Endothelial cell (in vitro differentiated cells): Measurements from ENCODE around the gene SERPINA1. TPM values are rescaled to one million over a fixed set of nuclear protein-coding genes. Genes with fewer than 3 reads are reported as not detected.

ENCODE experiments used
- DNase-seq: peaks from one replicate; pipeline ENCODE4 v3.0.0; 2021; ENCODE audit warnings: low spot score
- H3K27ac Mint-ChIP-seq: one replicate; pipeline ENCODE4 v1.8.0; 2021; ENCODE audit warnings: mixed read lengths, inconsistent platforms; ENCODE audit not compliant: unreplicated experiment
- H3K27me3 Mint-ChIP-seq: one replicate; pipeline ENCODE4 v1.8.0; 2021; ENCODE audit warnings: mild to moderate bottlenecking, moderate library complexity, mixed read lengths, inconsistent platforms; ENCODE audit not compliant: unreplicated experiment
- H3K36me3 Mint-ChIP-seq: one replicate; pipeline ENCODE4 v1.8.0; 2021; ENCODE audit warnings: mild to moderate bottlenecking, low read depth, mixed read lengths, inconsistent platforms; ENCODE audit not compliant: unreplicated experiment
- H3K4me1 Mint-ChIP-seq: one replicate; pipeline ENCODE4 v1.8.0; 2021; ENCODE audit warnings: mild to moderate bottlenecking, mixed read lengths, inconsistent platforms; ENCODE audit not compliant: unreplicated experiment
- H3K4me3 Mint-ChIP-seq: one replicate; pipeline ENCODE4 v1.8.0; 2021; ENCODE audit warnings: mild to moderate bottlenecking, mixed read lengths, inconsistent platforms; ENCODE audit not compliant: unreplicated experiment
- H3K9me3 Mint-ChIP-seq: one replicate; pipeline ENCODE4 v1.8.0; 2021; ENCODE audit warnings: mixed read lengths, inconsistent platforms; ENCODE audit not compliant: unreplicated experiment
- long read RNA-seq: library from polyadenylated mRNA; unstranded; transcript quantifications from one replicate; pipeline ENCODE4 v2.0.0, GENCODE V29; 2020; ENCODE audit not compliant: unreplicated experiment
- total RNA-seq: library from RNA; stranded (reverse); fragmentation: NEBNext Ultra II Directional; extraction: Animal tissue kit (Norgen Biotek cat#: 25700); gene quantifications from one replicate; pipeline ENCODE4 v1.2.1, GENCODE V29; 2021; ENCODE audit not compliant: unreplicated experiment
- TF ChIP-seq, protein P1 (sequence below): fragments of 200-600 bp; sonication (generic); IDR thresholded peaks from one replicate; pipeline ENCODE4 v1.5.0; 2021; ENCODE audit warnings: antibody characterized with exemption; ENCODE audit not compliant: unreplicated experiment

The SERPINA1 gene
- total RNA-seq: not detected
- long read RNA-seq: 0 reads

DNA sequence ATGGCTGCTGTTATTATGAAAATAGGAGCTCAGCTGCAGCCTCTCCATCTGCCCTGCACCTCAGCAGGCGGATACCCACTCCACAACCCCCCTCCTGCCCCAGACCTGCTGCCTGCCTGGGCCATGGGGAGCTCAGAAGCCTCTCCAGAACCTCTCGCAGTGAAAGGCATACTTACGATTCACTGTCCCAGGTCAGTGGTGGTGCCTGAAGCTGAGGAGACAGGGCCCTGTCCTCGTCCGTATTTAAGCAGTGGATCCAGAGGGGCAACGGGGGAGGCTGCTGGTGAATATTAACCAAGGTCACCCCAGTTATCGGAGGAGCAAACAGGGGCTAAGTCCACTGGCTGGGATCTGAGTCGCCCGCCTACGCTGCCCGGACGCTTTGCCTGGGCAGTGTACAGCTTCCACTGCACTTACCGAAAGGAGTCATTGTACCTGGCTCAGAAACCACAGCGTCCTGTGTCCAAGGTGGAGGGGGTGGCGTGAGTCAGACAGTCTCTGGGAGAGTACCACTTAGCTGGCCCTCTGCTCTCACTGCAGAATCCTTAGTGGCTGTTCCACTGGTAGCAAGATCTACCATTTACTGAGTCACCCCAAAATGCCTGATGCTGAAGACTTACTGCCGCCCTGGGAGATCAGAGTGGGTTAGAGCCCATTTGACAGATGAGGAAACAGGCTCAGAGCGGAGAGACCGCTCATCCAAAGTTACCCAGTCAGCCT lies at the start of gene SERPINA1:
TSS of gene SERPINA1 (minus strand) at position 219 of the 720 bp plus-strand sequence. CDS start 5,365 bp downstream, outside the sequence.
- Mint-ChIP-seq H3K4me1 (peaks cover 3% of the 10 kb centered on the region), H3K36me3 (no peaks in the 10 kb centered on the region), H3K27ac (no peak within 1 kb of the TSS), H3K9me3 (no peaks in the 10 kb centered on the region), H3K4me3 (no peak within 1 kb of the TSS), H3K27me3 (peaks cover 8% of the 10 kb centered on the region)
- TF ChIP-seq, protein P1, sequence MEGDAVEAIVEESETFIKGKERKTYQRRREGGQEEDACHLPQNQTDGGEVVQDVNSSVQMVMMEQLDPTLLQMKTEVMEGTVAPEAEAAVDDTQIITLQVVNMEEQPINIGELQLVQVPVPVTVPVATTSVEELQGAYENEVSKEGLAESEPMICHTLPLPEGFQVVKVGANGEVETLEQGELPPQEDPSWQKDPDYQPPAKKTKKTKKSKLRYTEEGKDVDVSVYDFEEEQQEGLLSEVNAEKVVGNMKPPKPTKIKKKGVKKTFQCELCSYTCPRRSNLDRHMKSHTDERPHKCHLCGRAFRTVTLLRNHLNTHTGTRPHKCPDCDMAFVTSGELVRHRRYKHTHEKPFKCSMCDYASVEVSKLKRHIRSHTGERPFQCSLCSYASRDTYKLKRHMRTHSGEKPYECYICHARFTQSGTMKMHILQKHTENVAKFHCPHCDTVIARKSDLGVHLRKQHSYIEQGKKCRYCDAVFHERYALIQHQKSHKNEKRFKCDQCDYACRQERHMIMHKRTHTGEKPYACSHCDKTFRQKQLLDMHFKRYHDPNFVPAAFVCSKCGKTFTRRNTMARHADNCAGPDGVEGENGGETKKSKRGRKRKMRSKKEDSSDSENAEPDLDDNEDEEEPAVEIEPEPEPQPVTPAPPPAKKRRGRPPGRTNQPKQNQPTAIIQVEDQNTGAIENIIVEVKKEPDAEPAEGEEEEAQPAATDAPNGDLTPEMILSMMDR: no peak
- no peak for DNase-seq

DNA sequence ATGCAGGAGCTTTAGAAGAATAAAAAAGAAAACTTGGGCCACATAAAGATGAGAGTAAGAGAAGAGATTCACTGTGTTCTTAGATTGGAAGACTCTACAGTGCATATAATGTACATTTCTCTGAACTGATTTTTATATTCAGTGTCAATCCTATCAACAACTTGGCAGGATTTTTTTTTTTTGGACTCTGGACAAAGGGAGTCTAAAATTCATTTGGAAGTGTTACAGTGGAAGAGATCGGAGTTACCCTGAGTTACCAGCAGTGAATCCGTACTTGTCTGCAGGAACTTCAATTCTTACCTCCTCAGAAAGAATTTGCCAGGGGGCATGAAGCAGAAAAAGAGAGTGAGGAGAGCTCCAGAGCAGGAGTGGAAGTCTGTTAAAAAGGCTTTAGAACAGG lies 40.2 kb upstream of the SERPINA1 start:
- Mint-ChIP-seq H3K27ac (no peak overlapping the region), H3K36me3 (no peaks in the 10 kb centered on the region), H3K4me3 (no peak overlapping the region), H3K9me3 (no peaks in the 10 kb centered on the region), H3K27me3 (no peaks in the 10 kb centered on the region), H3K4me1 (peaks cover 9% of the 10 kb centered on the region)
- DNase-seq: no peak
- TF ChIP-seq, protein P1: no peak

DNA sequence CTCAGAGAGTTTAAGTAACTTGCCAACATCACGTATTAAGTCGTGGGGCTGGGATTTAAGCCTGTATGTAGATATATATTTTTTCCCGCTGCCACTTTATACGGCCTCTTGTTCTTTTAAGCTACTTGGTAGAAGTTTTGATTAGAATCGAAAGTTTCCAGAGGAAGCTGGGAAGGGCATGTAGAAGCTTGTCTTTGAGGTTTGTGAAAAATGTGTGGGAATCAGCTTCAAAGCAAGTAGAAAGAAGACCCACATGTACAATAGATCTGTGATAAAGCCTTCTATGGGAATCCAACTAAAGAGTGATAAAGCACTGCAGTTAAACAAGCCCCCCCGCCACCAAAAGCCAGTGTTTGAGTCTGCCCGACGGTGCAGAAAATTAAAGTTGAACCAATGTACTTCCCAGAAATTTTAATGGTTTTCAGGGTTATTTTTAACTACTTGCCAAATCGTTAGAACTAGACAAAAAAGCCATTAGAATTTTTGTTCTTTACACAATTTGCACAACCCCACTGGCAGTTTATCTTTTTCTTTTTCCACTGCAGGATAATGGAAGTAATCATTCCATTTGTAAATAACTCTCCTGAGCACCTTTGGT lies 38.7 kb upstream of the SERPINA1 start:
- Mint-ChIP-seq H3K36me3 (no peaks in the 10 kb centered on the region), H3K4me1 (peaks cover 14% of the 10 kb centered on the region), H3K9me3 (no peaks in the 10 kb centered on the region), H3K27ac (no peak overlapping the region), H3K27me3 (no peaks in the 10 kb centered on the region), H3K4me3 (no peak overlapping the region)
- DNase-seq: no peak
- TF ChIP-seq, protein P1: no peak

DNA sequence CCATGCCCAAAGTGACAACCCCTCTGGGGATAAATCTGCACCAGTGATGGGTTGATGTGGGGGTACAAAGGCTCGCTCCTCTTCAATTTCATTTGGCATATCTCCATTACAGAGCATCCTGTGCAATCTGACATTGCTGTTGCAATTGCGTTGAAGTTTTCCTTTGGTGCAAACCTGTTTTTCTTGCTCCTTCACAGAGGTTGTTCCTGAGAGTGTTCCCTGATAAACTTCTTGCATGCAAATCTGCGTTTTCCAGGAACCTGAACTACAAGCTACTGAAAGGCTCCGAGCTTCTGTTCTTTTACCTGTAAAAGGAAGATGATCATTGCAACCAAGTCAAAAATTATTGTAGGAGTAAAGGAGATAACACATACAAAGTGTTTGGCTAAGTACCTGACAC lies 38.1 kb upstream of the SERPINA1 start:
- Mint-ChIP-seq H3K27me3 (no peaks in the 10 kb centered on the region), H3K4me1 (peaks cover 16% of the 10 kb centered on the region), H3K27ac (no peak overlapping the region), H3K36me3 (no peaks in the 10 kb centered on the region), H3K9me3 (no peaks in the 10 kb centered on the region), H3K4me3 (no peak overlapping the region)
- no peak for DNase-seq
- TF ChIP-seq, protein P1: no peak

DNA sequence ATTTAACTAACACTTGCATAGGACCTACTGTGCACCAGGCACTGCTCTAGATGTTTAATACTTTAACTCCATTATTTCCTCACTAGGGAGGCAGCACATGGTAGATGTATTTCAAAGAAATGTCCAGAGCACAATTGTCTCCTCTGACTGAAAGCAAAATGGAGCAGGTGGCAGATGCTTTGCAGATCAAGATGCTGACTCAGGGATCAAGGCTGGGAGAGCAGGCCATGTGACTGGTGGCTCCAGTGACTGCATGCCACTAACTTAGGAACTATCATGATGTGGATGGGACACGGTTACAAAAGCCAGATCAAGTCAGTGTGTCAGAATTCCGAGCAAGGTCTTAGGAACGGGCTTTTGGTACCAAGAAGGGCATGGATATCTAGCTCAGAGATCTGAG lies 36.0 kb upstream of the SERPINA1 start:
- Mint-ChIP-seq H3K36me3 (no peaks in the 10 kb centered on the region), H3K4me3 (no peak overlapping the region), H3K27ac (no peak overlapping the region), H3K9me3 (no peaks in the 10 kb centered on the region), H3K27me3 (no peaks in the 10 kb centered on the region), H3K4me1 (peaks cover 15% of the 10 kb centered on the region)
- no peak for DNase-seq
- TF ChIP-seq, protein P1: no peak
